WTC11 (cell line): ENCODE data around the gene RNF115. TPM values are rescaled to one million over a fixed set of nuclear protein-coding genes. Genes with fewer than 3 reads are reported as not detected.

Experiments
- ATAC-seq: fragments of 200-7000 bp; cut with Tn5 transposase; 2 replicates; pipeline ENCODE4 v1.10.0; 2021; ENCODE audit warnings: mild to moderate bottlenecking, moderate library complexity
- CTCF ChIA-PET: fragments of 300-600 bp; sonication (Branson Sonifier 250); formaldehyde crosslinking; loops from one replicate; lab custom pipeline; 2021; ENCODE audit warnings: antibody characterized with exemption; lab: Charles Lee
- POLR2A ChIA-PET: fragments of 350-600 bp; sonication (Branson Sonifier 250); formaldehyde crosslinking; loops from one replicate; lab custom pipeline; 2021; ENCODE audit warnings: antibody characterized with exemption; lab: Charles Lee
- DNase-seq: peaks from one replicate; pipeline ENCODE4 v3.0.0; 2021; ENCODE audit warnings: low spot score
- H3K27ac Mint-ChIP-seq: 2 replicates; pipeline ENCODE4 v1.8.0; 2021; ENCODE audit warnings: mixed read lengths
- H3K27me3 Mint-ChIP-seq: 2 replicates; pipeline ENCODE4 v1.8.0; 2021; ENCODE audit warnings: low read depth, mild to moderate bottlenecking, moderate library complexity, mixed read lengths
- H3K36me3 Mint-ChIP-seq: 2 replicates; pipeline ENCODE4 v1.8.0; 2021; ENCODE audit warnings: mixed read lengths
- H3K4me1 Mint-ChIP-seq: 2 replicates; pipeline ENCODE4 v1.8.0; 2022; ENCODE audit warnings: mixed read lengths
- H3K4me3 Mint-ChIP-seq: 2 replicates; pipeline ENCODE4 v1.8.0; 2021; ENCODE audit warnings: mild to moderate bottlenecking, moderate library complexity, mixed read lengths
- H3K9me3 Mint-ChIP-seq: 2 replicates; pipeline ENCODE4 v1.8.0; 2021; ENCODE audit warnings: mixed read lengths
- CBFB ChIP-seq: sonication (generic); formaldehyde crosslinking; IDR thresholded peaks from 2 replicates; pipeline ENCODE4 v1.8.1; 2022; ENCODE audit warnings: mild to moderate bottlenecking, low read depth, missing genetic modification reagents
- ELF4 ChIP-seq: sonication (generic); formaldehyde crosslinking; IDR thresholded peaks from 2 replicates; pipeline ENCODE4 v1.8.1; 2022; ENCODE audit warnings: low read depth, mild to moderate bottlenecking, moderate library complexity, missing genetic modification reagents
- GABPB1 ChIP-seq: sonication (generic); formaldehyde crosslinking; IDR thresholded peaks from 2 replicates; pipeline ENCODE4 v1.8.1; 2023; ENCODE audit warnings: mild to moderate bottlenecking, missing genetic modification reagents
- GRHL2 ChIP-seq: fragments of 250-450 bp; sonication (Bioruptor Pico); IDR thresholded peaks from 2 replicates; pipeline ENCODE4 v1.8.0; 2022; ENCODE audit warnings: mild to moderate bottlenecking, moderate library complexity; ENCODE audit not compliant: insufficient replicate concordance, severe bottlenecking
- PRRX2 ChIP-seq: fragments of 250-450 bp; sonication (Bioruptor Pico); IDR thresholded peaks from 2 replicates; pipeline ENCODE4 v1.8.0; 2021; ENCODE audit warnings: mild to moderate bottlenecking
- SOX15 ChIP-seq: fragments of 250-450 bp; sonication (Bioruptor Pico); IDR thresholded peaks from 2 replicates; pipeline ENCODE4 v1.9.0; 2021; ENCODE audit warnings: mild to moderate bottlenecking
- ZNF219 ChIP-seq: sonication (generic); formaldehyde crosslinking; IDR thresholded peaks from 2 replicates; pipeline ENCODE4 v1.8.0; 2023; ENCODE audit warnings: missing genetic modification reagents, mild to moderate bottlenecking, borderline replicate concordance
- ZNF232 ChIP-seq: sonication (generic); formaldehyde crosslinking; IDR thresholded peaks from 2 replicates; pipeline ENCODE4 v1.8.0; 2022; ENCODE audit warnings: mild to moderate bottlenecking, missing genetic modification reagents
- ZNF263 ChIP-seq: sonication (generic); formaldehyde crosslinking; IDR thresholded peaks from 2 replicates; pipeline ENCODE4 v1.8.1; 2022; ENCODE audit warnings: low read depth, mild to moderate bottlenecking, moderate library complexity, missing genetic modification reagents
- total RNA-seq: library from RNA; stranded (reverse); gene quantifications from 3 replicates; pipeline ENCODE4 v1.2.3, GENCODE V29; 2021
- TF ChIP-seq, protein P1 (sequence below): sonication (generic); formaldehyde crosslinking; IDR thresholded peaks from 2 replicates; pipeline ENCODE4 v1.8.1; 2023; ENCODE audit warnings: mild to moderate bottlenecking, missing genetic modification reagents, moderate library complexity
- TF ChIP-seq, protein P2 (sequence below): fragments of 250-450 bp; sonication (Bioruptor Pico); conservative IDR thresholded peaks from 2 replicates; pipeline ENCODE4 v1.9.0; 2021; ENCODE audit warnings: mild to moderate bottlenecking
- TF ChIP-seq, protein P3 (sequence below): sonication (generic); formaldehyde crosslinking; IDR thresholded peaks from 2 replicates; pipeline ENCODE4 v1.8.1; 2022; ENCODE audit warnings: mild to moderate bottlenecking, moderate library complexity, missing genetic modification reagents
- TF ChIP-seq, protein P4 (sequence below): fragments of 200-600 bp; IDR thresholded peaks from 2 replicates; pipeline ENCODE4 v1.8.0; 2022; ENCODE audit warnings: antibody characterized with exemption
- TF ChIP-seq, protein P5 (sequence below): sonication (generic); formaldehyde crosslinking; IDR thresholded peaks from 2 replicates; pipeline ENCODE4 v1.8.1; 2022; ENCODE audit warnings: missing genetic modification reagents, borderline replicate concordance
- TF ChIP-seq, protein P6 (sequence below): sonication (generic); formaldehyde crosslinking; IDR thresholded peaks from 2 replicates; pipeline ENCODE4 v1.8.1; 2022; ENCODE audit warnings: mild to moderate bottlenecking, missing genetic modification reagents, moderate library complexity, borderline replicate concordance
- TF ChIP-seq, protein P7 (sequence below): sonication (generic); formaldehyde crosslinking; conservative IDR thresholded peaks from 2 replicates; pipeline ENCODE4 v1.8.1; 2022; ENCODE audit warnings: mild to moderate bottlenecking, missing genetic modification reagents
- TF ChIP-seq, protein P8 (sequence below): sonication (generic); formaldehyde crosslinking; IDR thresholded peaks from 2 replicates; pipeline ENCODE4 v1.8.1; 2023; ENCODE audit warnings: mild to moderate bottlenecking, missing genetic modification reagents
- TF ChIP-seq, protein P9 (sequence below): sonication (generic); formaldehyde crosslinking; IDR thresholded peaks from 2 replicates; pipeline ENCODE4 v1.8.1; 2023; ENCODE audit warnings: mild to moderate bottlenecking, missing genetic modification reagents, moderate library complexity
- TF ChIP-seq, protein P10 (sequence below): sonication (generic); formaldehyde crosslinking; IDR thresholded peaks from 2 replicates; pipeline ENCODE4 v1.8.0; 2022; ENCODE audit warnings: mild to moderate bottlenecking, missing genetic modification reagents

RNF115 gene
- total RNA-seq, 1 experiment from 2014 or later, result 8.1 TPM

DNA sequence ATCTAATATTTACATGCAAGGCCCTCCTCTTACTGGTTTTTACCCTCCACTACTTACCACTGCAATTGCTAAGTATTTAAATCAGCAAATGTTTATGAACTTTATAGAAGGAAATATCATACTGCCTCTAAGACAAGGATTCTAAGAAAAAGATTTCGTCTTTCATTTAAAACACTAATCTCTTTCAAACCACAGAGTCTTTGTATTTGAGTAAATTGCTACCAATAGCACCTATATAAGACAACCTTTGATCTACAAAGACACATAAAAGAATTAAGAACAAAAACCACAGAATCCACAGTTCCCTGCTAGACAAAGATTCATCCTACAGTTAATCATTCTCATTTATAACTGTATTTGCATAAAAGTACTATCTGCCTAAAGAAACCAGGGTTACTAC lies 37.6 kb downstream of the RNF115 start:
- Mint-ChIP-seq H3K9me3 (no peaks in the 10 kb centered on the region), H3K27ac (no peak overlapping the region), H3K4me1 (peaks cover 6% of the 10 kb centered on the region; the same call in 1 of the 2 replicates), H3K36me3 (peaks cover 7% of the 10 kb centered on the region), H3K27me3 (no peaks in the 10 kb centered on the region), H3K4me3 (no peak overlapping the region)
- DNase-seq, result no peak
- no peak for ATAC-seq
- ChIA-PET CTCF (interaction anchor here (1.2 kb wide), 1 partner anchor 105 kb away, joined by 3 read pairs; no protein-coding TSS in a partner anchor), POLR2A (no interaction called here)
- TF ChIP-seq, protein P1, sequence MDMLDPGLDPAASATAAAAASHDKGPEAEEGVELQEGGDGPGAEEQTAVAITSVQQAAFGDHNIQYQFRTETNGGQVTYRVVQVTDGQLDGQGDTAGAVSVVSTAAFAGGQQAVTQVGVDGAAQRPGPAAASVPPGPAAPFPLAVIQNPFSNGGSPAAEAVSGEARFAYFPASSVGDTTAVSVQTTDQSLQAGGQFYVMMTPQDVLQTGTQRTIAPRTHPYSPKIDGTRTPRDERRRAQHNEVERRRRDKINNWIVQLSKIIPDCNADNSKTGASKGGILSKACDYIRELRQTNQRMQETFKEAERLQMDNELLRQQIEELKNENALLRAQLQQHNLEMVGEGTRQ (CRISPR knock-in tag), result no peak
- TF ChIP-seq ZNF263 (CRISPR knock-in tag) (no peak), ZNF219 (CRISPR knock-in tag) (no peak), GRHL2 (CRISPR knock-in tag) (no peak), ZNF232 (CRISPR knock-in tag) (no peak), ELF4 (CRISPR knock-in tag) (no peak), CBFB (CRISPR knock-in tag) (no peak), GABPB1 (no peak), PRRX2 (CRISPR knock-in tag) (no peak), SOX15 (no peak)
- TF ChIP-seq, protein P2, sequence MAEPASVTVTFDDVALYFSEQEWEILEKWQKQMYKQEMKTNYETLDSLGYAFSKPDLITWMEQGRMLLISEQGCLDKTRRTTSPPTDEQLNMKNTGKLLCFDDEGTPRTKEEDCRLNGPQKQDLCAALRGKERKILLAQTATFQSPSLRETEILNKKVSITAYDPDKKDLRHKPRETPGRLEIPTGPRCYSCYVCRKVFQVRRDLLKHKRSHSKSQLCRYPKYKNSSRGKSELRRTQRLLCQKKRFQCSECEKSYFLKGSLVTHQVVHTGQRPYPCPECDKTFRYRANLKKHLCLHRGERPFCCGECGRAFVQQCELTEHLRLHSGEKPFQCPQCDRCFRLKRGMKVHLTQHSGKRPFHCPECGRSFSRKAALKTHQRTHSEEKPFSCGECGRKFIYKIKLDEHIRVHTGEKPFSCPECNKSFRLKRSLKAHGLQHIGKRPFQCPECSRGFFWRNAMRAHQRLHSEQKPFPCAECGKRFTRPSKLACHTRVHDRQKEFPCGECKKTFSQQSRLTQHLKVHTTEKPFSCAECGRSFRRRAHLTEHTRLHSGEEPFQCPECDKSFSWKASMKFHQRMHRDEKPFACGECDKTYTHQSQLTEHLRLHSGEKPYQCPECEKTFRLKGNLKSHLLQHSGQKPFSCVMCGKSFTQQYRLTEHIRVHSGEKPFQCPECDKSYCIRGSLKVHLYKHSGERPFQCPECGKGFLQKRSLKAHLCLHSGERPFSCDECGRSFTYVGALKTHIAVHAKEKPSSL, result no peak
- TF ChIP-seq, protein P3, sequence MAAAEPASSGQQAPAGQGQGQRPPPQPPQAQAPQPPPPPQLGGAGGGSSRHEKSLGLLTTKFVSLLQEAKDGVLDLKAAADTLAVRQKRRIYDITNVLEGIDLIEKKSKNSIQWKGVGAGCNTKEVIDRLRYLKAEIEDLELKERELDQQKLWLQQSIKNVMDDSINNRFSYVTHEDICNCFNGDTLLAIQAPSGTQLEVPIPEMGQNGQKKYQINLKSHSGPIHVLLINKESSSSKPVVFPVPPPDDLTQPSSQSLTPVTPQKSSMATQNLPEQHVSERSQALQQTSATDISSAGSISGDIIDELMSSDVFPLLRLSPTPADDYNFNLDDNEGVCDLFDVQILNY (CRISPR knock-in tag), result no peak
- TF ChIP-seq, protein P4, sequence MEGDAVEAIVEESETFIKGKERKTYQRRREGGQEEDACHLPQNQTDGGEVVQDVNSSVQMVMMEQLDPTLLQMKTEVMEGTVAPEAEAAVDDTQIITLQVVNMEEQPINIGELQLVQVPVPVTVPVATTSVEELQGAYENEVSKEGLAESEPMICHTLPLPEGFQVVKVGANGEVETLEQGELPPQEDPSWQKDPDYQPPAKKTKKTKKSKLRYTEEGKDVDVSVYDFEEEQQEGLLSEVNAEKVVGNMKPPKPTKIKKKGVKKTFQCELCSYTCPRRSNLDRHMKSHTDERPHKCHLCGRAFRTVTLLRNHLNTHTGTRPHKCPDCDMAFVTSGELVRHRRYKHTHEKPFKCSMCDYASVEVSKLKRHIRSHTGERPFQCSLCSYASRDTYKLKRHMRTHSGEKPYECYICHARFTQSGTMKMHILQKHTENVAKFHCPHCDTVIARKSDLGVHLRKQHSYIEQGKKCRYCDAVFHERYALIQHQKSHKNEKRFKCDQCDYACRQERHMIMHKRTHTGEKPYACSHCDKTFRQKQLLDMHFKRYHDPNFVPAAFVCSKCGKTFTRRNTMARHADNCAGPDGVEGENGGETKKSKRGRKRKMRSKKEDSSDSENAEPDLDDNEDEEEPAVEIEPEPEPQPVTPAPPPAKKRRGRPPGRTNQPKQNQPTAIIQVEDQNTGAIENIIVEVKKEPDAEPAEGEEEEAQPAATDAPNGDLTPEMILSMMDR, result no peak
- TF ChIP-seq, protein P5, sequence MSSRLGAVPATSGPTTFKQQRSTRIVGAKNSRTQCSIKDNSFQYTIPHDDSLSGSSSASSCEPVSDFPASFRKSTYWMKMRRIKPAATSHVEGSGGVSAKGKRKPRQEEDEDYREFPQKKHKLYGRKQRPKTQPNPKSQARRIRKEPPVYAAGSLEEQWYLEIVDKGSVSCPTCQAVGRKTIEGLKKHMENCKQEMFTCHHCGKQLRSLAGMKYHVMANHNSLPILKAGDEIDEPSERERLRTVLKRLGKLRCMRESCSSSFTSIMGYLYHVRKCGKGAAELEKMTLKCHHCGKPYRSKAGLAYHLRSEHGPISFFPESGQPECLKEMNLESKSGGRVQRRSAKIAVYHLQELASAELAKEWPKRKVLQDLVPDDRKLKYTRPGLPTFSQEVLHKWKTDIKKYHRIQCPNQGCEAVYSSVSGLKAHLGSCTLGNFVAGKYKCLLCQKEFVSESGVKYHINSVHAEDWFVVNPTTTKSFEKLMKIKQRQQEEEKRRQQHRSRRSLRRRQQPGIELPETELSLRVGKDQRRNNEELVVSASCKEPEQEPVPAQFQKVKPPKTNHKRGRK (CRISPR knock-in tag), result no peak
- TF ChIP-seq, protein P6, sequence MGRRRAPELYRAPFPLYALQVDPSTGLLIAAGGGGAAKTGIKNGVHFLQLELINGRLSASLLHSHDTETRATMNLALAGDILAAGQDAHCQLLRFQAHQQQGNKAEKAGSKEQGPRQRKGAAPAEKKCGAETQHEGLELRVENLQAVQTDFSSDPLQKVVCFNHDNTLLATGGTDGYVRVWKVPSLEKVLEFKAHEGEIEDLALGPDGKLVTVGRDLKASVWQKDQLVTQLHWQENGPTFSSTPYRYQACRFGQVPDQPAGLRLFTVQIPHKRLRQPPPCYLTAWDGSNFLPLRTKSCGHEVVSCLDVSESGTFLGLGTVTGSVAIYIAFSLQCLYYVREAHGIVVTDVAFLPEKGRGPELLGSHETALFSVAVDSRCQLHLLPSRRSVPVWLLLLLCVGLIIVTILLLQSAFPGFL (CRISPR knock-in tag), result no peak
- TF ChIP-seq, protein P7, sequence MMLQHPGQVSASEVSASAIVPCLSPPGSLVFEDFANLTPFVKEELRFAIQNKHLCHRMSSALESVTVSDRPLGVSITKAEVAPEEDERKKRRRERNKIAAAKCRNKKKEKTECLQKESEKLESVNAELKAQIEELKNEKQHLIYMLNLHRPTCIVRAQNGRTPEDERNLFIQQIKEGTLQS, result no peak
- TF ChIP-seq, protein P8, sequence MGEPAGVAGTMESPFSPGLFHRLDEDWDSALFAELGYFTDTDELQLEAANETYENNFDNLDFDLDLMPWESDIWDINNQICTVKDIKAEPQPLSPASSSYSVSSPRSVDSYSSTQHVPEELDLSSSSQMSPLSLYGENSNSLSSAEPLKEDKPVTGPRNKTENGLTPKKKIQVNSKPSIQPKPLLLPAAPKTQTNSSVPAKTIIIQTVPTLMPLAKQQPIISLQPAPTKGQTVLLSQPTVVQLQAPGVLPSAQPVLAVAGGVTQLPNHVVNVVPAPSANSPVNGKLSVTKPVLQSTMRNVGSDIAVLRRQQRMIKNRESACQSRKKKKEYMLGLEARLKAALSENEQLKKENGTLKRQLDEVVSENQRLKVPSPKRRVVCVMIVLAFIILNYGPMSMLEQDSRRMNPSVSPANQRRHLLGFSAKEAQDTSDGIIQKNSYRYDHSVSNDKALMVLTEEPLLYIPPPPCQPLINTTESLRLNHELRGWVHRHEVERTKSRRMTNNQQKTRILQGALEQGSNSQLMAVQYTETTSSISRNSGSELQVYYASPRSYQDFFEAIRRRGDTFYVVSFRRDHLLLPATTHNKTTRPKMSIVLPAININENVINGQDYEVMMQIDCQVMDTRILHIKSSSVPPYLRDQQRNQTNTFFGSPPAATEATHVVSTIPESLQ (CRISPR knock-in tag), result no peak
- TF ChIP-seq, protein P9, sequence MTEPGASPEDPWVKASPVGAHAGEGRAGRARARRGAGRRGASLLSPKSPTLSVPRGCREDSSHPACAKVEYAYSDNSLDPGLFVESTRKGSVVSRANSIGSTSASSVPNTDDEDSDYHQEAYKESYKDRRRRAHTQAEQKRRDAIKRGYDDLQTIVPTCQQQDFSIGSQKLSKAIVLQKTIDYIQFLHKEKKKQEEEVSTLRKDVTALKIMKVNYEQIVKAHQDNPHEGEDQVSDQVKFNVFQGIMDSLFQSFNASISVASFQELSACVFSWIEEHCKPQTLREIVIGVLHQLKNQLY (CRISPR knock-in tag), result no peak
- TF ChIP-seq, protein P10, sequence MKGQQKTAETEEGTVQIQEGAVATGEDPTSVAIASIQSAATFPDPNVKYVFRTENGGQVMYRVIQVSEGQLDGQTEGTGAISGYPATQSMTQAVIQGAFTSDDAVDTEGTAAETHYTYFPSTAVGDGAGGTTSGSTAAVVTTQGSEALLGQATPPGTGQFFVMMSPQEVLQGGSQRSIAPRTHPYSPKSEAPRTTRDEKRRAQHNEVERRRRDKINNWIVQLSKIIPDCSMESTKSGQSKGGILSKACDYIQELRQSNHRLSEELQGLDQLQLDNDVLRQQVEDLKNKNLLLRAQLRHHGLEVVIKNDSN (CRISPR knock-in tag), result no peak
